ENCODE results near the gene FAM117A. TPM values are rescaled to one million over a fixed set of nuclear protein-coding genes. Genes with fewer than 3 reads are reported as not detected.

The FAM117A gene
- total and polyA plus RNA-seq, 2 of the 8 experiments (the other 6 are each of a cell fraction or from before 2014, with no cell fraction given), result 28.4 to 45.7 TPM

DNA sequence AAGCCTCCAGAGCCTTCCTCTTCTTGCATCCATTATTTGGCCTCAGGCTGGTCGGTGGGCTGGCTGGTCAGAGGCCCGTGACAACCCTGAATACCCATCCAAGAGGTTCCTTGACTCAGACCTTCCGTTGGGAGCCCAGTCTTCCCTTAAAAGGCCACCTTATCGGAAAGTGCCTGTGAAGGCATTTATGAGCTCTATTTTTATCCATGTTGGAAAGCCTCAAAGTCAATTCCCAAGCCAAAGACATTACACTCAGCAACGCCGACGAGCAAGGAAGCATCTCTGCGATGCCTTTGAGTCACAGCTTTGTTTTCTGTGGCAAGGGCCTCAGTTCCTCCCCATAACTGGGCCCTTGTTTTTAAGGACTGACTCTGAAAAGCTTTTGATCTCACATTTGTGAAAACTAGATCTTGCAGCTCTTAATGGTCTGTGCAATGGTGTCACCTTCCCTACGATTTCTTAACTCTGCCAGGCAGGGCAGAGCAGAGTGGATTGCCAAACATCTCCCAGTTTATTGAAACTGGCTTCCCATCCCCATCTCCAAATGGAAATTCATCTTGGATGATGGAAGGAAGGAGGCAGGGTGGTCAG lies 72.8 kb downstream of the FAM117A start:
- 0 out of 2 replicates have a peak overlapping the region, but pooled peaks have one; percentile 43 for H2BK12ac ChIP-seq (ENCODE audit: low read depth, low read length)
- H3K27ac ChIP-seq (ENCODE audit: low read depth, low read length), result no peak overlapping the region
- H2BK20ac ChIP-seq (ENCODE audit: low read length), result no peak overlapping the region
- WGBS, 2 experiments (ENCODE audit: extremely low coverage in 1 of 2, insufficient coverage in 1 of 2, insufficient read length in 1 of 2, insufficient replicate concordance in 2 of 2, low coverage in 1 of 2, low lambda C conversion rate in 2 of 2, missing lambda C conversion rate in 1 of 2), result 93% methylated on average over 9 of the region's 9 CpGs; no CpG with 5 or more reads in 1 of the 2 experiments
- no peaks in the 10 kb centered on the region for H3K23me2 ChIP-seq (ENCODE audit: low read depth, low read length)
- no peak overlapping the region for H3K4me3 ChIP-seq (ENCODE audit: extremely low read depth in 1 of 4, insufficient read depth in 2 of 4, low read depth in 3 of 4, low read length in 4 of 4)
- H3K79me2 ChIP-seq (ENCODE audit: control insufficient read depth in 1 of 2, insufficient read depth in 2 of 2, low read length in 2 of 2), result no peaks in the 10 kb centered on the region
- H3K23ac ChIP-seq (ENCODE audit: insufficient read length), result no peak overlapping the region
- H2BK5ac ChIP-seq (ENCODE audit: low read depth, low read length), result no peak overlapping the region
- H3K27me3 ChIP-seq (replicated peaks in 1 of 4; ENCODE audit: control insufficient read depth in 3 of 4, extremely low read depth in 1 of 4, insufficient read depth in 3 of 4, low read length in 3 of 4), result no peaks in the 10 kb centered on the region; a peak in 1 of 7 replicates
- peak overlapping the region; percentile 83; the same call in 1 of the 2 replicates for H2BK15ac ChIP-seq (ENCODE audit: low read length)
- H3K9ac ChIP-seq (replicated peaks in 1 of 4; ENCODE audit: extremely low read depth in 1 of 4, low read depth in 3 of 4, low read length in 3 of 4), result no peak overlapping the region; a peak in 1 of 7 replicates
- H4K5ac ChIP-seq (ENCODE audit: insufficient read length, low read depth, low read length), result no peak overlapping the region
- no peak for FAIRE-seq
- no peak overlapping the region for H4K8ac ChIP-seq (ENCODE audit: extremely low read depth, insufficient read depth, low read length)
- H4K20me1 ChIP-seq (replicated peaks in 1 of 2; ENCODE audit: control insufficient read depth in 1 of 2, insufficient read depth in 2 of 2, low read length in 2 of 2), result no peaks in the 10 kb centered on the region
- H2BK120ac ChIP-seq (replicated peaks; ENCODE audit: low read depth, low read length), result no peak overlapping the region
- H3K4me2 ChIP-seq (ENCODE audit: insufficient read depth in 1 of 2, low read depth in 2 of 2, low read length in 2 of 2), result peak overlapping the region in 1 of 2 experiments; percentile 49; a peak in 2 of 4 replicates
- H3K9me3 ChIP-seq (ENCODE audit: insufficient read depth in 2 of 2, low read depth in 1 of 2, low read length in 1 of 2), result no peaks in the 10 kb centered on the region
- no peaks in the 10 kb centered on the region for H3K79me1 ChIP-seq (ENCODE audit: low read depth, low read length)
- POLR2A ChIA-PET (ENCODE audit: partially characterized antibody), result interaction anchor here (1.2 to 1.3 kb wide), 4 partner anchors 9 to 120 kb away, joined by 3 to 8 read pairs (median 4); no protein-coding TSS in a partner anchor
- CTCF ChIA-PET (ENCODE audit: partially characterized antibody), result interaction anchor here (0.6 to 19.2 kb wide), 10 partner anchors 9 to 136 kb away, joined by 3 to 228 read pairs (median 4); partner anchors contain the start of gene NXPH3
- no peak overlapping the region for H4K91ac ChIP-seq (replicated peaks; ENCODE audit: insufficient read length, low read length)
- no peak overlapping the region for H3K14ac ChIP-seq (ENCODE audit: insufficient read length)
- peak overlapping the region; percentile 95 for H2AFZ ChIP-seq (ENCODE audit: low read length)
- no peak for DNase-seq (ENCODE audit: low read depth in 1 of 2, low spot score in 2 of 2)
- H3K56ac ChIP-seq (replicated peaks; ENCODE audit: insufficient read length, low read depth, low read length), result no peak overlapping the region
- H3K4me1 ChIP-seq (replicated peaks in 1 of 4; ENCODE audit: control insufficient read depth in 3 of 4, insufficient read depth in 4 of 4, low read length in 3 of 4), result peaks cover 0 to 2% (median 0%) of the 10 kb centered on the region in 4 experiments; a peak in 3 of 7 replicates
- TF ChIP-seq NRF1 (IDR thresholded peaks at IDR 0.05; ENCODE audit: low read depth, low read length) (no peak), EP300 (IDR thresholded peaks at IDR 0.05; ENCODE audit: borderline replicate concordance in 1 of 2, low read depth in 2 of 2, low read length in 2 of 2) (no peak), CREB1 (IDR thresholded peaks at IDR 0.05) (no peak), SAP30 (IDR thresholded peaks at IDR 0.05; ENCODE audit: insufficient read depth, insufficient replicate concordance, low read length) (no peak), PHF8 (conservative IDR thresholded peaks at IDR 0.05; ENCODE audit: low read depth, low read length) (no peak), RBBP5 (IDR thresholded peaks at IDR 0.05; ENCODE audit: borderline replicate concordance, low read depth, low read length) (no peak), BRCA1 (IDR thresholded peaks at IDR 0.05; ENCODE audit: low read depth, low read length) (no peak)
- TF ChIP-seq, protein P1, sequence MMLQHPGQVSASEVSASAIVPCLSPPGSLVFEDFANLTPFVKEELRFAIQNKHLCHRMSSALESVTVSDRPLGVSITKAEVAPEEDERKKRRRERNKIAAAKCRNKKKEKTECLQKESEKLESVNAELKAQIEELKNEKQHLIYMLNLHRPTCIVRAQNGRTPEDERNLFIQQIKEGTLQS (IDR thresholded peaks at IDR 0.05; ENCODE audit: insufficient read depth, low read depth, low read length), result no peak
- H3K18ac ChIP-seq (ENCODE audit: extremely low read depth, low read length), result no peak overlapping the region
- no peak overlapping the region for H3K4ac ChIP-seq (replicated peaks; ENCODE audit: insufficient read length, low read depth, low read length)
- H3K36me3 ChIP-seq (ENCODE audit: control insufficient read depth in 2 of 4, insufficient read depth in 4 of 4, low read length in 3 of 4), result no peaks in the 10 kb centered on the region
- peak overlapping the region; percentile 9; the same call in 1 of the 2 replicates for H2AK5ac ChIP-seq (ENCODE audit: low read depth, low read length)

All from H1 (cell line).